ENCODE data around the gene LRRN2. TPM values are rescaled to one million over a fixed set of nuclear protein-coding genes. Genes with fewer than 3 reads are reported as not detected.
"Not testable (repeated sequence)": the region's sequence is repeated elsewhere in the genome, so short reads cannot be mapped to it uniquely, and the experiment has no call there.

LRRN2 gene
- total RNA-seq, 1 donor from 2014 or later: 0.05 TPM

- Mint-ChIP-seq H3K36me3 (ENCODE audit: low read depth) (peaks cover 11% of the 10 kb centered on the region), H3K9me3 (no peaks in the 10 kb centered on the region), H3K27me3 (no peaks in the 10 kb centered on the region), H3K27ac (peak overlapping the region; percentile 38), H3K4me1 (peaks cover 28% of the 10 kb centered on the region), H3K4me3 (no peak overlapping the region)
- intact Hi-C loops (cut with micrococcal nuclease): no loop called here
- no peak for DNase-seq
These were observed 109.1 kb downstream of the LRRN2 start for GRCh38 chr1:204576422-204576821.

GRCh38 chr1:204575221-204576190 is 110.0 kb downstream of the LRRN2 start:
- Mint-ChIP-seq H3K9me3 (no peaks in the 10 kb centered on the region), H3K27ac (no peak overlapping the region), H3K4me3 (no peak overlapping the region), H3K27me3 (no peaks in the 10 kb centered on the region), H3K36me3 (ENCODE audit: low read depth) (peaks cover 14% of the 10 kb centered on the region), H3K4me1 (peaks cover 26% of the 10 kb centered on the region)
- no peak for DNase-seq
- intact Hi-C loops (cut with micrococcal nuclease): no loop called here

- Mint-ChIP-seq H3K4me3 (no peak overlapping the region), H3K27ac (no peak overlapping the region), H3K36me3 (ENCODE audit: low read depth) (peaks cover 17% of the 10 kb centered on the region), H3K4me1 (peaks cover 21% of the 10 kb centered on the region), H3K27me3 (no peaks in the 10 kb centered on the region), H3K9me3 (no peaks in the 10 kb centered on the region)
- intact Hi-C loops (cut with micrococcal nuclease): no loop called here
- DNase-seq: no peak
These were observed 110.7 kb downstream of the LRRN2 start for GRCh38 chr1:204574865-204575163.

DNA sequence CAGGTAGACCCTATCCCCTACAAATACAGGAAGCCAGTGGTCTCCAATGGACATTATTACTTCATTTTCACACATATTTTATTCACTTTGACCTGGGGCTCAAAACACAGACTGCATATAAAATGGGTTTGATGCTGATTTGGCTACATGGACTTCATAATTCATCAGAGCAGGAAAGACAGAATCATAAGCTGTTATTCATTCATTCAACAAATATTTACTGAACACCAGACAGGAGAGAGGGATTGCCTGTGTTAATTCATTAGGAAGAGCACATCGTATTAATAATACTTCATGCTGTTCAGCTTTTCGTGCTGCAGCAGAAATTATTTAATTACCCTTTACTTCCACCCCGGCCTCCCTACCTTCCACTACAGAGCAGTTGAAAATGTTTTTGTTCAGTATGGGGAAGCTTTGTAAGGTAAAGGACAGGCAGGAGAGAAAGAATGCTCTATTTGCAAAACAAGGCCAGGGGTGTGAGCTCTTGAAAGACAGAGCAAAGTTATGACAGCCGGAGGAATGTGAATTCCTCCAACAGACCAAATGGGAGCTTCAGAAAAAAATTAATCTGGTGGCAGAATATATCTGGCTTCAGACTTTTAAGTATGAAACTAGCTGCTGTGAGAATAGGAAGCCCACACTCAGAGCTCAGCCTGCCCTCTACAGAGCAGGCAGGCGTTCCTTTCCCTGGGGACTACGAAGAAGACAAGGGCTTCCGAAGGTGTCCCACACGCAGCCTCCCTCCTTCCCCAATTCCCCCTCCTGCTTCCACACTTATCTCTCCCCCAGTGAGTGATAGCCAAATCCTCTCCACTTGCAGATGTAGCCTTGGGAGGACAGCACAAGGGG is 111.3 kb downstream of the LRRN2 start:
- Mint-ChIP-seq H3K36me3 (ENCODE audit: low read depth) (peaks cover 22% of the 10 kb centered on the region), H3K9me3 (no peaks in the 10 kb centered on the region), H3K27me3 (no peaks in the 10 kb centered on the region), H3K4me1 (peaks cover 16% of the 10 kb centered on the region), H3K27ac (no peak overlapping the region), H3K4me3 (no peak overlapping the region)
- intact Hi-C loops (cut with micrococcal nuclease): no loop called here
- DNase-seq: no peak

DNA sequence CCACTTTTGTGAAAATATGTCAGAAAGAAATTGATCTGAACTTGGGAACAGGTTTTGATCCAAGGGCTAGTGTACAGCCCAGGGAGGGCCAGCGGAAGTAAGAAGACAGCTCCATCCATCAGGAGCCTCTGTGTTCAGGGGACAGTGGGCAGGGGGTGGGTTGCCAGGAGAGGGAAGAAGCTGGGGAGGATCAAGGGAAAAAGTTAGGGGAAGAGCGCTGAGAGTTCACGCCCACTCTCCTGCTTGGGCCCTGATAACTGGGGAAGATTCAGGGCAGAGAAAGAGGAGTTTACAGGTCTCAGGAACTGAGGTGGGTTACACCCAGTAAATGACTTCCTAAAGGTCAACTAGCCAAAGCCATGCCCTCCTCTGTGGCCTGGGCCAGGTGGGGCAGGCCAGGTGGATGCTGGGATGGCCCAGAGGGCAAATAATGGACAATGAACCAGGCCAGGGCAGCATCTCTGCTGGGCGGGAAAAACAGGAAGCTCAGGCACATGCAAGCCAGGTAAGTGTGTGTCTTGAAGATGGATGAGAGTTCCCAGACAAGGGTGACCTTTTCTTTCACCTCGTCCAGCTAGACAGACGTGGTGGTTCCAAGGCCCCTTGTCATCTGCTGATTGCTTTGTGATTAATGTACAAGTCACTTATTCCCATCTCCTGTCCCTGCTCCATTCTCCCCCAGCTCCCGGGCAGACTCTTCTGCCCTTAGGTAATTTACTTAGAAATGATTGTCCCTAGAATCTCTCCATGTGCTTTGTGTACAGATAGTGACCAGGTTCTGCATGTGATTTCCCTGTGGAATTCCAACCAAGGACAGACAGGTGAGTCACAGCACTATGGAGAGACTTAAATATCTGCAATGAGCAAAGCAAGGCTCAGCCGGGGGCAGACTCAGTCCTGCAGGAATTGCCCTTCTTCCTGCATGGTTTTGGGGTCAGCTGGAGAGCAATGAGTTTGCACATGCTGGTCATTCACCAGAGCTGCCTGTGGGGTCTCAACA is 112.3 kb downstream of the LRRN2 start:
- no peak overlapping the region for H3K4me3 Mint-ChIP-seq
- peaks cover 23% of the 10 kb centered on the region for H3K36me3 Mint-ChIP-seq (ENCODE audit: low read depth)
- DNase-seq: no peak
- no peak overlapping the region for H3K27ac Mint-ChIP-seq
- H3K4me1 Mint-ChIP-seq: peaks cover 10% of the 10 kb centered on the region
- H3K27me3 Mint-ChIP-seq: no peaks in the 10 kb centered on the region
- intact Hi-C loops (cut with micrococcal nuclease): no loop called here
- H3K9me3 Mint-ChIP-seq: no peaks in the 10 kb centered on the region

DNA sequence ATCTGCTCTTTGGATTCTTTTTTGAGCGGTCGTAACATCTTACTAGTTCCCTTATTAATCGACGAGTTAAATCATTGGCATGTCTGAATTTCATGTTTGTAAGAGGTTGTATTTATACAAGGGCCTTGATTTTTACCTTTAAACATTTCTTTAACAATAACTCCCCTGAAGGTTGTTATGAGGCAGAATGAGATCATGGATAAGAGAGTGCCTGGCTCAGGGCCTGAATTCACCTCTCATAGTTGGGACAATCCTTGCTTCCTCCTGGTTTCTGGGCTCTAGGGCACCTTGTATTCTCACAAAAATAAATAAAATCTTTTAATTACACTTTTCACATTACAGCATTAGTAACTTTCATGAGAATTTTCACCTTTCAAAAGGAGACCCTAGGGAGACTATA is 113.9 kb downstream of the LRRN2 start:
- Mint-ChIP-seq H3K27ac (no peak overlapping the region), H3K4me1 (peaks cover 11% of the 10 kb centered on the region), H3K9me3 (no peaks in the 10 kb centered on the region), H3K36me3 (ENCODE audit: low read depth) (peaks cover 31% of the 10 kb centered on the region), H3K27me3 (no peaks in the 10 kb centered on the region), H3K4me3 (no peak overlapping the region)
- DNase-seq: no peak
- intact Hi-C loops (cut with micrococcal nuclease): no loop called here

DNA sequence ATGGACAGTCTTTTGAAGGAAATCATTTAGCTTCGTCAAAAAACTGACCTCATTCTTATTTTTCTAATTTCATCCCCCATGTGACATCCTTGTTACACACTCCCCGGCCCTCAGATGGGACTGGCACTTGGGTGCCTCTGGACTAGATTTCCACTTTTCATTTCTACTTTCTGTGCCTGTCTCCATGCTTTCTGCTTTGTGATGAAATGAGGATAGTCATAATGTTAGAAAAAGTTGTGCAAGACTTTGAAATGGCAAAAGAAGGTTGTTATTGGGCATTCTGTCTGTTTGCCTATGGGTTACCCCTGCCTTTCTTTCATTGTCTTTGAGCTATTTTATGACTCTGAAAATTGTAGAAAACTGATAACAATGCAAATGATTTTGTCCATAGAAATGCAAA is 114.4 kb downstream of the LRRN2 start:
- H3K27me3 Mint-ChIP-seq: no peaks in the 10 kb centered on the region

DNA sequence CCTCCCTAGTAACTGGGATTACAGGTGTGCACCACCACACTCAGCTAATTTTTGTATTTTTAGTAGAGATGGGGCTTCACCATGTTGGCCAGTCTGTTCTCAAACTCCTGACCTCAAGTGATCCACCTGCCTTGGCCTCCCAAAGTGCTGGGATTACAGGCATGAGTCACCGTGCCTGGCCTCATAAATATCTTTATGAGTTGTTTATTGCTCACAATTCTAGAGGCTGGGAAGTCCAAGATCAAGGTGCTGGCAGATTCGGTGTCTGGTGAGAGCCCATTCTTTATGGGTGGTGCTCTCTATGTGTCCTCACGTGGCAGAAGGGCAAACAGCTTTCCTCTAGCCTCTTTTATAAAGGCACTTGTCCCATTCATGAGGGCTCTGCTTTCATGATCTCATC is 115.5 kb downstream of the LRRN2 start:
- Mint-ChIP-seq H3K4me1 (peaks cover 24% of the 10 kb centered on the region), H3K36me3 (ENCODE audit: low read depth) (peaks cover 36% of the 10 kb centered on the region)
- H3K27me3 Mint-ChIP-seq; H3K9me3 Mint-ChIP-seq; DNase-seq; H3K4me3 Mint-ChIP-seq; H3K27ac Mint-ChIP-seq; intact Hi-C loops (cut with micrococcal nuclease): not testable (repeated sequence)

More for the DNA sequence above, 114.4 kb downstream of the LRRN2 start:
- intact Hi-C loops (cut with micrococcal nuclease): no loop called here
- no peak for DNase-seq
- Mint-ChIP-seq H3K4me1 (peaks cover 15% of the 10 kb centered on the region), H3K4me3 (no peak overlapping the region), H3K9me3 (no peaks in the 10 kb centered on the region), H3K27ac (no peak overlapping the region), H3K36me3 (ENCODE audit: low read depth) (peaks cover 33% of the 10 kb centered on the region)

DNA sequence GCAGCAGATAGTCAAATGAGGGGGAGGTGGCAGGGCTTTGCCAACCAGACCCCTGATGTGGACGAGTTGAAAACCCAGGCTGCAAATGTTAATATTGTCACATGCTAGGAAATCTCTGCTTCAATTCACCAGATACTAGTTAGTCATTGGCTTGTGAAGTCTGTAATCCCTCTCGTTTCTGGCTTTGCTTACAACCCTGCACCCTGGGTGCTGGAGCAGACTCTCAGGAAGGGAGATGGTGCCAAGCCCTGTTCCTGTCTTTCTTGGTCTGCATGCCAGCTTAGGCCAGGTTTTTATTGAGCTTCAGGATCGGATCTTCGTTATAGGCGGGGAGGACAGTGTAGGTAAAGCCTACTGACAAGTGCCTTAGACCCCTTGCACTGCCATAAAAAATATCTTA is 116.1 kb downstream of the LRRN2 start:
- intact Hi-C loops (cut with micrococcal nuclease): loop anchor here (10.0 kb wide), 1 partner anchor 55 kb away; no protein-coding TSS in a partner anchor
- Mint-ChIP-seq H3K36me3 (ENCODE audit: low read depth) (peaks cover 38% of the 10 kb centered on the region), H3K27me3 (no peaks in the 10 kb centered on the region), H3K4me3 (no peak overlapping the region), H3K27ac (no peak overlapping the region), H3K4me1 (peaks cover 28% of the 10 kb centered on the region), H3K9me3 (no peaks in the 10 kb centered on the region)
- no peak for DNase-seq

GRCh38 chr1:204568576-204569315 is 116.8 kb downstream of the LRRN2 start:
- peaks cover 40% of the 10 kb centered on the region for H3K36me3 Mint-ChIP-seq (ENCODE audit: low read depth)
- no peak for DNase-seq
- no peak overlapping the region for H3K27ac Mint-ChIP-seq
- peaks cover 34% of the 10 kb centered on the region for H3K4me1 Mint-ChIP-seq
- H3K4me3 Mint-ChIP-seq: no peak overlapping the region
- H3K9me3 Mint-ChIP-seq: no peaks in the 10 kb centered on the region
- intact Hi-C loops (cut with micrococcal nuclease): loop anchor here (10.0 kb wide), 1 partner anchor 56 kb away; no protein-coding TSS in a partner anchor
- no peaks in the 10 kb centered on the region for H3K27me3 Mint-ChIP-seq
